Measurements from ENCODE around the gene RAD54L.

RAD54L gene

GRCh38 chr1:46256523-46256922, 9.0 kb downstream of the RAD54L start:
- DNase-seq (ENCODE audit: low spot score) = no peak
- no peak overlapping the region for H3K27ac ChIP-seq
- TF ChIP-seq, protein P1, sequence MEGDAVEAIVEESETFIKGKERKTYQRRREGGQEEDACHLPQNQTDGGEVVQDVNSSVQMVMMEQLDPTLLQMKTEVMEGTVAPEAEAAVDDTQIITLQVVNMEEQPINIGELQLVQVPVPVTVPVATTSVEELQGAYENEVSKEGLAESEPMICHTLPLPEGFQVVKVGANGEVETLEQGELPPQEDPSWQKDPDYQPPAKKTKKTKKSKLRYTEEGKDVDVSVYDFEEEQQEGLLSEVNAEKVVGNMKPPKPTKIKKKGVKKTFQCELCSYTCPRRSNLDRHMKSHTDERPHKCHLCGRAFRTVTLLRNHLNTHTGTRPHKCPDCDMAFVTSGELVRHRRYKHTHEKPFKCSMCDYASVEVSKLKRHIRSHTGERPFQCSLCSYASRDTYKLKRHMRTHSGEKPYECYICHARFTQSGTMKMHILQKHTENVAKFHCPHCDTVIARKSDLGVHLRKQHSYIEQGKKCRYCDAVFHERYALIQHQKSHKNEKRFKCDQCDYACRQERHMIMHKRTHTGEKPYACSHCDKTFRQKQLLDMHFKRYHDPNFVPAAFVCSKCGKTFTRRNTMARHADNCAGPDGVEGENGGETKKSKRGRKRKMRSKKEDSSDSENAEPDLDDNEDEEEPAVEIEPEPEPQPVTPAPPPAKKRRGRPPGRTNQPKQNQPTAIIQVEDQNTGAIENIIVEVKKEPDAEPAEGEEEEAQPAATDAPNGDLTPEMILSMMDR (IDR thresholded peaks at IDR 0.05) = no peak
- H3K4me3 ChIP-seq = no peak overlapping the region

DNA sequence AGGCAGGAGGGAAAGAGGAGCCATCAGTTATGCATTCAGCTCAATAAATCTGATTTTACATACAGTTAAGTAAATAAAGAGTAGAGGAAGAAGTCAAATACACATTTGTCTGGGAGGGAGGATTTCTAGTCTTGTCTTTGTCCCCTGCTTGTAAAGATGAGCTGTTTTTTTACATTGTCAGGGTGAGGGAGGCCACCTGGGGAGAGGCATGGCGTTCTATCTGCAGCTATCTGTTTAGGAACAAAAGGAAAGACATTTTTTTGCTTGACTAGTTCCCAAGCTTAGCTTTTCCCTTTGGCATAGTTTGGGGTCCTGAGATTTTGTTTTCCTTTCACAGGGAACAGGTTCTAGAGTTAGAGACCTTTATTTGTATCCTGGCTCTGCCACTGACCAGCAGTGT, 14.9 kb downstream of the RAD54L start:
- Histone ChIP-seq H3K27ac (no peak overlapping the region), H3K4me3 (no peak overlapping the region)
- TF ChIP-seq, protein P1 (IDR thresholded peaks at IDR 0.05) = no peak
- no peak for DNase-seq (ENCODE audit: low spot score)

DNA sequence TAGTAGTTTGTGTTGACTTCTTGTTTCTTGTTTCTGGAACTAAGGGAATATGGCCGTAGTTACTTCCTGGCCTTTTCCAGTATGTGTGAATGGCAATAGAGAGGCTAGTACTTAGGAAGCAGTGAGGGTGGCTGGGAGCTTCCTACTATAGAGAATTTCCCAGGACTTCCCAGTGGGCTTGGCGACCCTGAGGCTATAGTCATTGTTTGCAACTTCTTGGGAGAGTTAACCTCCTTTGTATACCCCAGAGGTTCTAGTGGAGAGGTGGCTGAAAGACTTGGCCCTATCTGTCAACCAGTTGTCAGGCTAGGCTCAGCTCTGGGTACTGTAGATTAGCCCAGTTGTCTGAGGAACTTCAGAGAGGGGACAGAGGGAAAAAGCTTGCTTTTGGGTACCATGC, 15.6 kb downstream of the RAD54L start:
- DNase-seq (ENCODE audit: low spot score) = no peak
- Histone ChIP-seq H3K4me3 (no peak overlapping the region), H3K27ac (no peak overlapping the region)
- TF ChIP-seq, protein P1 (IDR thresholded peaks at IDR 0.05) = no peak

GRCh38 chr1:46268578-46268977, 21.0 kb downstream of the RAD54L start:
- TF ChIP-seq, protein P1 (IDR thresholded peaks at IDR 0.05) = no peak
- no peak for DNase-seq (ENCODE audit: low spot score)
- Histone ChIP-seq H3K4me3 (no peak overlapping the region), H3K27ac (no peak overlapping the region)

- DNase-seq (ENCODE audit: low spot score) = no peak
- no peak overlapping the region for H3K4me3 ChIP-seq
- H3K27ac ChIP-seq = no peak overlapping the region
- TF ChIP-seq, protein P1 (IDR thresholded peaks at IDR 0.05) = no peak
Measured at GRCh38 chr1:46274225-46275029, 26.9 kb downstream of the RAD54L start.

GRCh38 chr1:46275030-46275337, 27.4 kb downstream of the RAD54L start:
- no peak for DNase-seq (ENCODE audit: low spot score)
- Histone ChIP-seq H3K4me3 (no peak overlapping the region), H3K27ac (no peak overlapping the region)
- TF ChIP-seq, protein P1 (IDR thresholded peaks at IDR 0.05) = no peak

GRCh38 chr1:46277658-46278373, 30.3 kb downstream of the RAD54L start:
- H3K4me3 ChIP-seq = no peak overlapping the region
- DNase-seq (ENCODE audit: low spot score) = no peak
- TF ChIP-seq, protein P1 (IDR thresholded peaks at IDR 0.05) = no peak
- no peak overlapping the region for H3K27ac ChIP-seq

Measured in coronary artery (tissue), 2 donors.